ENCODE measurements around the gene FIBCD1. TPM values are rescaled to one million over a fixed set of nuclear protein-coding genes. Genes with fewer than 3 reads are reported as not detected.
A peak's percentile ranks its signal among the peaks of the same experiment; 100 is the strongest.

The FIBCD1 gene
- polyA plus RNA-seq, 1 of the 3 experiments (the other 2 are of a cell fraction): 1.3 TPM

GRCh38 chr9:130961511-130962300 is 22.7 kb upstream of the FIBCD1 start:
- H3K36me3 ChIP-seq (replicated peaks in 1 of 2; ENCODE audit: control insufficient read depth in 1 of 2, insufficient read depth in 2 of 2, low read length in 1 of 2): no peaks in the 10 kb centered on the region
- H3K4me3 ChIP-seq (ENCODE audit: low read depth in 2 of 2, low read length in 1 of 2): no peak overlapping the region
- H3K4me2 ChIP-seq: peak overlapping the region; percentile 41; the same call in 1 of the 2 replicates
- ChIA-PET POLR2A (no interaction called here), CTCF (no interaction called here)
- H4K20me1 ChIP-seq (ENCODE audit: insufficient read depth): no peaks in the 10 kb centered on the region
- no peaks in the 10 kb centered on the region for H3K9me2 ChIP-seq
- H3K9me3 ChIP-seq: no peaks in the 10 kb centered on the region
- peaks cover 6 to 8% of the 10 kb centered on the region in 2 experiments; a peak in 3 of 4 replicates for H3K4me1 ChIP-seq (ENCODE audit: control insufficient read depth in 1 of 2, insufficient read depth in 2 of 2, low read depth in 1 of 2, low read length in 1 of 2)
- H2AFZ ChIP-seq (ENCODE audit: low read depth): no peak overlapping the region
- H3K79me2 ChIP-seq (ENCODE audit: insufficient read depth): no peaks in the 10 kb centered on the region
- no peak for TF ChIP-seq POLR2AphosphoS5 (IDR thresholded peaks at IDR 0.05; ENCODE audit: low read depth, low read length)
- no peak for TF ChIP-seq MEF2A (IDR thresholded peaks at IDR 0.05; ENCODE audit: borderline replicate concordance, low read depth)
- no peak for TF ChIP-seq NRF1 (IDR thresholded peaks at IDR 0.05; ENCODE audit: low read depth, low read length)
- TF ChIP-seq USF2 (IDR thresholded peaks at IDR 0.05; ENCODE audit: borderline replicate concordance, low read depth, low read length): no peak
- no peak for TF ChIP-seq SMC3 (IDR thresholded peaks at IDR 0.05; ENCODE audit: low read depth, low read length)
- no peak for TF ChIP-seq MAX (IDR thresholded peaks at IDR 0.05; ENCODE audit: low read depth)
- TF ChIP-seq RXRA (IDR thresholded peaks at IDR 0.05; ENCODE audit: borderline replicate concordance, low read depth): no peak
- no peak for TF ChIP-seq JUND (IDR thresholded peaks at IDR 0.05)
- no peak for TF ChIP-seq MXI1 (IDR thresholded peaks at IDR 0.05; ENCODE audit: low read depth, low read length)
- no peak for TF ChIP-seq SIN3A (IDR thresholded peaks at IDR 0.05; ENCODE audit: borderline replicate concordance, low read depth, low read length)
- no peaks in the 10 kb centered on the region for H3K27me3 ChIP-seq (ENCODE audit: insufficient read depth)
- WGBS (ENCODE audit: low lambda C conversion rate): 92% methylated on average over 8 of the region's 8 CpGs
- no peak overlapping the region for H3K27ac ChIP-seq (ENCODE audit: low read depth in 2 of 2, low read length in 1 of 2)
- H3K9ac ChIP-seq: no peak overlapping the region
- DNase-seq: no peak
- H3F3A ChIP-seq (replicated peaks; ENCODE audit: insufficient read depth): peaks cover 5% of the 10 kb centered on the region

GRCh38 chr9:130960522-130961378 is 21.7 kb upstream of the FIBCD1 start:
- Histone ChIP-seq H3K4me3 (ENCODE audit: low read depth in 2 of 2, low read length in 1 of 2) (no peak overlapping the region), H3K4me2 (no peak overlapping the region), H3K79me2 (ENCODE audit: insufficient read depth) (no peaks in the 10 kb centered on the region), H3K27me3 (ENCODE audit: insufficient read depth) (no peaks in the 10 kb centered on the region), H3K36me3 (replicated peaks in 1 of 2; ENCODE audit: control insufficient read depth in 1 of 2, insufficient read depth in 2 of 2, low read length in 1 of 2) (no peaks in the 10 kb centered on the region), H3K9me2 (no peaks in the 10 kb centered on the region), H3K9me3 (no peaks in the 10 kb centered on the region), H3K9ac (no peak overlapping the region), H2AFZ (ENCODE audit: low read depth) (no peak overlapping the region), H3K27ac (ENCODE audit: low read depth in 2 of 2, low read length in 1 of 2) (no peak overlapping the region), H3K4me1 (ENCODE audit: control insufficient read depth in 1 of 2, insufficient read depth in 2 of 2, low read depth in 1 of 2, low read length in 1 of 2) (peaks cover 6 to 8% of the 10 kb centered on the region in 2 experiments; a peak in 3 of 4 replicates), H4K20me1 (ENCODE audit: insufficient read depth) (no peaks in the 10 kb centered on the region), H3F3A (replicated peaks; ENCODE audit: insufficient read depth) (peaks cover 5% of the 10 kb centered on the region)
- 77% methylated on average over 14 of the region's 14 CpGs for WGBS (ENCODE audit: low lambda C conversion rate)
- no peak for DNase-seq
- CTCF ChIA-PET: interaction anchor here (0.8 to 1.3 kb wide), 2 partner anchors 86 to 97 kb away, joined by 3 to 4 read pairs; no protein-coding TSS in a partner anchor
- POLR2A ChIA-PET: no interaction called here
- TF ChIP-seq CTCF (IDR thresholded peaks at IDR 0.05) (no peak), GABPA (IDR thresholded peaks at IDR 0.05; ENCODE audit: low read depth) (no peak), NRF1 (IDR thresholded peaks at IDR 0.05; ENCODE audit: low read depth, low read length) (no peak), MEF2A (IDR thresholded peaks at IDR 0.05; ENCODE audit: borderline replicate concordance, low read depth) (no peak), ELF1 (IDR thresholded peaks at IDR 0.05) (no peak), PBX3 (IDR thresholded peaks at IDR 0.05) (no peak), SIN3A (IDR thresholded peaks at IDR 0.05; ENCODE audit: borderline replicate concordance, low read depth, low read length) (no peak), EZH2phosphoT487 (IDR thresholded peaks at IDR 0.05; ENCODE audit: borderline replicate concordance, low read depth) (no peak), SMC3 (IDR thresholded peaks at IDR 0.05; ENCODE audit: low read depth, low read length) (no peak), RFX5 (IDR thresholded peaks at IDR 0.05; ENCODE audit: low read length) (no peak), TCF12 (IDR thresholded peaks at IDR 0.05) (no peak), GATA2 (CRISPR knock-in tag; IDR thresholded peaks at IDR 0.05) (no peak), YY1 (IDR thresholded peaks at IDR 0.05; ENCODE audit: low read depth) (no peak), IRF3 (IDR thresholded peaks at IDR 0.05; ENCODE audit: low read depth, low read length) (no peak), MXI1 (IDR thresholded peaks at IDR 0.05; ENCODE audit: low read depth, low read length) (no peak)
